Right forelimb (tissue), 1 donor: ENCODE results near the gene FMNL2.

Experiments
- DNase-seq: peaks from one replicate; pipeline ENCODE4 v3.0.0-alpha.2; 2018

FMNL2 gene

DNA sequence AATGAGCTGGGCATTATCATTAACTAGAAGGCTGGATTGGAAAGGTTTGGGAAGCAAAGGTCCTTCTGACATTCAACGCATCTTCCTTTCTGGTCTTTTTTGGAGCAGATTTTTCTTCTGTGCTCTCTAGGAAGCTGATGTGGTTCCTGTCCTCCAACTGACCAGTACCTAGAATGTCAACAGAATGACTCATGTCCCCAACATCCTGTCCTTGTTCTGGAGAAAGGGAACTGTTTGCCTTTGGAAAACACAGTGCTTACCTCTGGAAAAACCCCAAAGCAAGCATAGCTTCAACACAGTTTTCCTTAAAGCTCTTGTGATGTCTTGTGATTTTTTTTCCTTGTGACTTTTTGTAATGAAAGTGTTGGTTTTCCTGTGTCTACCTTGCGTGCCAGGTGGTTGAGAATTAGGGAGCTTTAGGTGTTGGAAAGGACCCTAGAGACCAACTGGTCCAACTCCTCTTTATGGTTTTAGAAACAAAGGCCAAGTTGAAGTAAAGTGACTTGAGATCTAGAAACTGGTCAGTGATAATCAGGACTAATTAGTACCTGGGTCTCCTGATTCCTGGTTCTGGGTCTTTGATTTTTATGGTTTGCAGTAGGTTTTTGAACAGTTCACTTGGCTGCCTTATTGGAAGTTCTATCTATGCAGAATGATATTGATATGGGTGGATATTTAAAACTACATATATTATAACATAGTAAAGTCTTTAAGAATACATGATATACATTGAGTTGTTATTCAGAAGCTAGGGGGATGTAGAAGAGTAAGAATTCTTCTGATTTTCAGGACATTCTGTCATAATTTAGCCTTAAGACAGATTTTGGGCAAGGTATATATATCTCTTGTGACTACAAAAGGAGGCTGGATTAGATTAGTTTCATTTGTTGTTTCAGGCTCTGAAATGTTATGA lies 70.5 kb downstream of the FMNL2 start:
- no peak for DNase-seq

- DNase-seq = no peak
Observed at GRCh38 chr2:152406119-152406835, 71.3 kb downstream of the FMNL2 start.

DNA sequence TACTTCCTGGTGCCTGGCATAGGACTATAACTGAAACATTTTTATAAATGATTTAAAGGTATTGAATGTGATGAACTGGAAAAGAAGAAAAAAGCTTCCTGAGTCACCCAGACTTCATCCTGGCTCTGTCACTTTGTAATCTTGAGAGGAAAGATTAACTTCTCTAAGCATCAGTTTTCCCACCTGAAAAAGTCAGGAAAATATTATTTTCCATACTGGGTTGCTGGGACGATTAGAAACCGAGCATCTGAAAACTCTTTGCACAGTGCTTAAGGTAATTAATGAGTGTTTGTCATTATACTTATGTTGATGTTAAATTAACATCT lies 71.8 kb downstream of the FMNL2 start:
- DNase-seq = no peak

DNA sequence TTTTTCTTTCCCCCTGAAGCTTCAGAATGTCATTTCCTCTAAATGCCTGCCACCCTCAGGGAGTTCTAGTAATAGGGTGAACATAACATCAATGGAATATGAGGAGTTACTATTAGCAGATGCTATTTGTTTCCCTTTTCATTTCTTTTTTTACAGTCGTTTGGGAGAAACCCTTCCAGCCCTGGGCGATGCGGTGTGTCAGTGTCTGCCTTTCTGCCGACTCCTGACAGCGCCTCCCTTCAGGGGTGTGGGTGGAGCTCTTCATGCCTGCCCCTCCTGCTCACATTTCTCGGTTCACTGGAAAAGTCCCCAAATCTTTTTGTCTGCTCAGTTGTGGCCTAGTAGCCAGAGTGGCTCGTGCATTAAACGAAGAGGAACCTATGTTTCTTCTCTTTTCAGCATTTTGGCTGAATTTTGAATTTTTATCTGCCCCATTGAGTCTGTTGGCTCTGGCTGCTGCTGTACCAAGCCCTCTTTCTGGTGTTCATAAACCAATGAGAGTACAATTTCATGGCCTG lies 72.3 kb downstream of the FMNL2 start:
- no peak for DNase-seq

DNA sequence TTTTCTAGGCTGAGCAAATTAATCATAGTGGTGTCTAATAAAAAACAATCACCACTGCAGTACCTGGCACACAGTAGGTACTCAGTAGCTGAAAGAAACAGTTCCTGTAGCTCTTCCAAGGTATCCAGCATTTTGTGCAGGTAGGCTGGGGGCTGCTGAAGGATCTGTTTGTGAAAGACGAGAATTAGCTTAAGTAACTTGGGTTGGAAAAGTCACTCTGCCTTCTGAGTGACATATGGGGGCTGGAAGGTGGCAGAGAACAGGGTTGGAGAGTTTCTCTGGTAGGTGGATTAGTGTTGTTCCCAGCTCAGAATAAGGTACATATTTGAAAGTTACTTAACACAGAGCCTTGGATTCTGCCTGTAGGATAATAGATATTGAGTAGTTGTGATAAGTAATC lies 72.8 kb downstream of the FMNL2 start:
- no peak for DNase-seq

DNA sequence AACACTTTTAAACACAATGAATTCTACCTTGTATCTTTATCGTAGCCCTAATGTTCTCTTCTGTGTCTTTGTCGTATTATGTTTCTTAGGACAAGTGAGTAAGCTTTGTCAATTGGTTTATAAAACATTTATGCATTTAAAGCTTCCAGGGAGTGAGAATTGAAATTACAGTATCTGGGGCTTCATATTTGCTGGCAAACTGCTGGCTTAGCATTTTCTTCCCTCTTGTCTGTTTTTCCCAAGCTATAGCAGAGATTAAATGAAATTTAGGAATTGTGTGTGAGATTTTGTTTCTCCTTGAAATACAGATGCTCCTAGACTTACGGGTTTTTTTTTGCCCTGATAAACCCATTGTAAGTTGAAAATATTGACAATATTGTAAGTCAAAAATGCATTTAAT lies 73.3 kb downstream of the FMNL2 start:
- no peak for DNase-seq

DNA sequence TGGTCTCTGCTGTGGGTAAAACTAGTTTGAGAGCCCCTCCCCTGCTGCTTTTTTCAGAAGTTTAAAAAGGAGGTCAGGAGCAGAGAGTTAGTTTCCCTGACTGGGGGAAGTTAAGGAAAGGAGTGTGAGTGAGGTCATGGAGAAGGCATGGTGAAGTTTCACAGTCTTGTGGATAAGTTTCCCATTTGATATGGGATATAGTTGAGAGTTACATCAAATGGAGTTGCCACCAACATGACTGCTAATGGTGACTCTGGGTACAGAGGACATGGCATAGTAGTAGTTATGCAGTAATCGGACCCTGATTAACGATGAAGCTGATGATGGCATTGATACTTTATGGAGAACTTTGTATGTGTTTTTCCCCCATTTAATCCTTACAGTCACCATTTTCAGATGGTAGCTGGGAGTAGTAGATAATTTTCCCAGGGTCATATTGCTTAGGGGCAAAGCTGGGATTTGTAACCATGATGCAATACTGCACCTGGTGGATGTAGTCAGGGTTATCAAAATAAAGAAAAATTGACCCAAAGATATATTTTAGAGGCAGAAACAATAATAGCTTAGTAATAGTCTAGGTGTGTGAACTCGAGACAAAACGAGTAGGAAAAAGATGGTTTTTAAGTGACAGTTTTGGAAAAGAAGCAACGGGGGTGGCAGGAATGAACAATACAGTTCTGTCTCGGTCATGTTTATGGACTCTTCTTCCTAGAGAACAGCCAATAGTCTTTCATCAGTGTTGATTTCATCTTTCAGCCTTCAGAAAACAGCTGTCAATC lies 74.6 kb downstream of the FMNL2 start:
- no peak for DNase-seq

DNA sequence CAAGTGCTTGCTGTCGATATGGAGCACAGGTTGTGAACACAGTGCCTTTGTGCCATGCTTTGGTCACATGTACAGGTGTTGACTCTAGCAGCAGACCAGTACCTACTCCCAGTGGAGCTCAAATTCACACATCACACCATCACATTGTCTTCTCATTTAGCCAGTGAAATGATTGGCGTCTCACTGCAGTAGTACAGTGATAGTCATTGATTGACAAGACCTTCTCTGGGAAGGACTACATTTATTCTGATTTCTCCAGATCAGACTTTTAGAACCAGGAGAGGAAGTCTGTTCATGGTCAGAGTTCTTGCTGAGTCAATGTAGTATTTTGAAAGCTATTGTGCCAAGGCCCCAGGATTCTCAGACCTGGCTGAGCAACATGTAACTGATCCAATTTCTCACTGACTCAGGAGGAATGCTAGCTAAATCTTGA lies 75.2 kb downstream of the FMNL2 start:
- no peak for DNase-seq

DNA sequence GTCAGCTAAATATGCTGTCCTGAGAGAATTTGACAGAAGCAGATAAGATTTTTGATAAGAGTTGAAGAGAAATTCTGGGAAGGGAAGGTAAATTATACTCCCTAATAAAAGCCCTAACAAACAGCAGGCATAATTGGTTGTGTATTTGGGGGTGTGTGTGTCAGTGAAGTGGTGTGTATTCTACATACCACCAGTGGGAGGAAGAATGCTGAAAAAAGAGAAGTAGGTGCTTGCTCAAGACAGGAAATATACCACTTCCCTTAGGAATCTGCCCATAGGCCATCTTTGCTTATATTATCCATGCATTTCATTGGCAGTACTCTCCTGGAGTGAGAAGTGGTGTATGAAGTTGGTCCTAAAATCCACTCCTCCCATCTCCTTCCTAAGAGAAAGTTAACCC lies 76.2 kb downstream of the FMNL2 start:
- DNase-seq = no peak

- DNase-seq = no peak
Observed at GRCh38 chr2:152413228-152414030, 78.5 kb downstream of the FMNL2 start.

- DNase-seq = no peak
Observed at GRCh38 chr2:152415231-152415642, 80.3 kb downstream of the FMNL2 start.

DNA sequence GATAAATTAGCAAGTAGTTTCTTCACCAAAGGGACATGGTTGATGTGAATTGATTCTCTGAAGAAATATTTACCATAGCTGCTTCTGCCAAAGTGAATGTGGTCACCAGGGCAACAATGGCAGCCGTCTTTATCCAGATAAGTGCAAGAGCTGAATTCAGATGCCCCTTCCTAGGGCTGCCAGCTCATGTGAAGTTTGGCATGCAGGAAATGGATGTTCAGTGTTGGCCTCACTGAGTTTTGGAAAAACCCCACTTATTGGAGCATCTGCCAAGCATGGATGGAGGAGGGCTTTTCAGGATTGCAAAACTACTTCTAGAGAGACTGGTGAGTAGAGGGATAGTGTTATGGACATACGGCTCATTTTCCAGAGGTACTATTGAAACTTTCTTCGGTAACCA lies 80.8 kb downstream of the FMNL2 start:
- no peak for DNase-seq

- DNase-seq = no peak
Observed at GRCh38 chr2:152418688-152419087, 83.7 kb downstream of the FMNL2 start.

DNA sequence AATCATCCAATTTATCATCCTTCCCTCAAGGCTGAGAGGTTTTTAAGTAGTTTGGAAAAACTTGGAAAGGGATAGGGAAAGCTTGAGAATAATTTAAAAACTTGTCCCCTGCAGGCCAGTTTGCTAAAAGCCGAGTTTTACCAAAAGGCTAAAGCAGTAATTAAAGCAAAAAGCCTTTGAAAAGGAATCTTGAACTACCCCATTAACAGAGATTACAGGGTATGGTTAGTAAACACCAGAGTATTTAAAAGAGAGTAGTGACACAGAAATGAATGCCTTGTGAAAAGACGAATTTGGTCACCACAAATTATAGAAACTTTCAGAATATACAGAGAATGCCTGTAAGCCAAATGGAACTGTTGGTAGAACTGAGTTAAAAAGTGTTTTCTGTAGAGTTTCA lies 85.0 kb downstream of the FMNL2 start:
- DNase-seq = no peak

DNA sequence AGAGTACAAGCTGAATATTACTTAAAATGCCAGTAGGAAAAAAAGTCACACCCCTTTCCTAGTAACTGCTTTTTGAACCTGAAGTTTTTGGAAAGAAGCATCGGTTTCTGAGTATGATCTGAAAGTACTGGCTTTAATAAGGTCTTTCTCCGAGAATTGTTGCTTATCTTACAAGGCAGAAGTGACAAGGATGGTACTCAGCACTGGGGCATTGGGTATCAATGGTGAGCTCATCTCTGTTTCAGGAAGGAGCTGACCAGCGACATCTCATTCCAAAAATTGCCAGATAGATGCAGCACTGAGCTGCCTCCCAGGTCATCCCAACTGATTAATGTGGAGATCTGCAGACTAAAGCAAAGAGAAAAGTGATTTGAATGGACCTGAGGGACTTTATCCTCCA lies 85.4 kb downstream of the FMNL2 start:
- no peak for DNase-seq

- no peak for DNase-seq
Observed at GRCh38 chr2:152420936-152421335, 86.0 kb downstream of the FMNL2 start.

- no peak for DNase-seq
Observed at GRCh38 chr2:152421521-152422370, 86.8 kb downstream of the FMNL2 start.

- DNase-seq = no peak
Observed at GRCh38 chr2:152423684-152424083, 88.7 kb downstream of the FMNL2 start.

- DNase-seq = no peak
Observed at GRCh38 chr2:152425765-152426727, 91.1 kb downstream of the FMNL2 start.

GRCh38 chr2:152426801-152427200 lies 91.8 kb downstream of the FMNL2 start:
- DNase-seq = no peak
